Fibroblast of lung (primary cell): ENCODE results near the gene C1R. TPM values are rescaled to one million over a fixed set of nuclear protein-coding genes. Genes with fewer than 3 reads are reported as not detected.

Experiments used
- DNase-seq, 2 donors: peaks; one replicate each; pipeline versions ENCODE4 v3.0.0 to v3.0.0-alpha.2; 2010; ENCODE audit warnings: low read depth in 2 of 2
- H2AFZ ChIP-seq: 2 replicates; pipeline ENCODE4 v1.5.1; 2012; ENCODE audit warnings: low read length, control low read depth, inconsistent platforms
- H3K27ac ChIP-seq: 2 replicates; pipeline ENCODE4 v1.5.1; 2011; ENCODE audit warnings: low read length, control low read depth; ENCODE audit not compliant: insufficient read depth
- H3K27me3 ChIP-seq: 2 replicates; pipeline ENCODE4 v1.5.1; 2011; ENCODE audit warnings: mild to moderate bottlenecking, low read length; ENCODE audit not compliant: control insufficient read depth, insufficient read depth
- H3K36me3 ChIP-seq: 2 replicates; pipeline ENCODE4 v1.5.1; 2011; ENCODE audit warnings: low read length; ENCODE audit not compliant: control insufficient read depth, insufficient read depth
- H3K4me1 ChIP-seq: 2 replicates; pipeline ENCODE4 v1.5.1; 2011; ENCODE audit warnings: low read length; ENCODE audit not compliant: control insufficient read depth, insufficient read depth; ENCODE audit errors: extremely low read depth
- H3K4me2 ChIP-seq: 2 replicates; pipeline ENCODE4 v1.5.1; 2011; ENCODE audit warnings: low read length, control low read depth; ENCODE audit not compliant: insufficient read depth; ENCODE audit errors: extremely low read depth
- H3K4me3 ChIP-seq, 4 experiments: fragments of 200-600 bp in 1 of 4; sonication (generic) in 1 of 4; replicated peaks in 1 of 4; 2 replicates each; pipeline ENCODE4 v1.5.1; 2011 to 2016; ENCODE audit warnings: low read length in 4 of 4, low read depth in 3 of 4, mild to moderate bottlenecking in 3 of 4, control low read depth in 2 of 4, inconsistent platforms in 1 of 4, mixed read lengths in 1 of 4; ENCODE audit not compliant: insufficient read depth in 1 of 4; ENCODE audit errors: control extremely low read depth in 1 of 4
- H3K79me2 ChIP-seq: 2 replicates; pipeline ENCODE4 v1.5.1; 2012; ENCODE audit warnings: mild to moderate bottlenecking, low read length, inconsistent platforms; ENCODE audit not compliant: control insufficient read depth, insufficient read depth
- H3K9ac ChIP-seq: 2 replicates; pipeline ENCODE4 v1.5.1; 2011; ENCODE audit warnings: mild to moderate bottlenecking, low read length, control low read depth; ENCODE audit not compliant: insufficient read depth
- H3K9me3 ChIP-seq: 2 replicates; pipeline ENCODE4 v1.5.1; 2012; ENCODE audit warnings: low read depth, low read length; ENCODE audit not compliant: control insufficient read depth, insufficient read depth
- H4K20me1 ChIP-seq: 2 replicates; pipeline ENCODE4 v1.5.1; 2011; ENCODE audit warnings: low read length; ENCODE audit not compliant: control insufficient read depth, insufficient read depth; ENCODE audit errors: extremely low read depth
- CTCF ChIP-seq, 2 donors: IDR thresholded peaks in 1 of 2; conservative IDR thresholded peaks in 1 of 2; 1 replicate in 1 of 2; 2 replicates in 1 of 2; pipeline ENCODE4 v1.5.1; 2011 to 2012; ENCODE audit warnings: low read length in 2 of 2, control low read depth in 1 of 2, inconsistent platforms in 1 of 2, low read depth in 1 of 2, mild to moderate bottlenecking in 1 of 2
- EZH2 ChIP-seq: IDR thresholded peaks from 2 replicates; pipeline ENCODE4 v1.5.1; 2012; ENCODE audit warnings: low read length, control low read depth, mild to moderate bottlenecking; ENCODE audit errors: missing control alignments
- polyA plus RNA-seq, 2 donors: library from polyadenylated mRNA; depleted of rRNA in 1 of 2; stranded (reverse) in 1 of 2; unstranded in 1 of 2; fragments of >200 nt; gene quantifications; 2 replicates each; pipeline ENCODE4 v1.2.1, GENCODE V29; 2011 to 2012; ENCODE audit warnings: missing spikeins in 1 of 2
- total RNA-seq: library from RNA; depleted of rRNA; stranded (reverse); fragments of >200 nt; gene quantifications from 2 replicates; pipeline ENCODE4 v1.2.1, GENCODE V29; 2014

Gene C1R
- total and polyA plus RNA-seq, 2 donors (not counting 1 experiment from before 2014, with no cell fraction given), result 407 to 617 TPM

- Histone ChIP-seq H3K4me1 (peaks cover 3% of the 10 kb centered on the region), H4K20me1 (no peaks in the 10 kb centered on the region), H3K9ac (no peak overlapping the region), H3K4me3 (no peak overlapping the region), H3K27me3 (no peaks in the 10 kb centered on the region), H3K9me3 (no peaks in the 10 kb centered on the region), H3K27ac (no peak overlapping the region), H3K4me2 (no peak overlapping the region), H3K36me3 (peaks cover 4% of the 10 kb centered on the region), H3K79me2 (peaks cover 3% of the 10 kb centered on the region), H2AFZ (no peak overlapping the region)
- no peak for TF ChIP-seq EZH2
- TF ChIP-seq CTCF (conservative IDR thresholded peaks at IDR 0.05 in 1 of 2, IDR thresholded peaks at IDR 0.05 in 1 of 2; ENCODE audit: low read depth in 1 of 2, low read length in 2 of 2), result peak; percentile 76 to 81
- peak in 1 of 2 donors; percentile 63 for DNase-seq
These were observed 21.2 kb upstream of the C1R start for GRCh38 chr12:7113389-7113871.

- H3K4me3 ChIP-seq, result no peak overlapping the region
- no peaks in the 10 kb centered on the region for H3K9me3 ChIP-seq
- TF ChIP-seq EZH2, result no peak
- peaks cover 10% of the 10 kb centered on the region for H3K79me2 ChIP-seq
- H3K4me2 ChIP-seq, result no peak overlapping the region
- DNase-seq, result no peak
- peaks cover 5% of the 10 kb centered on the region for H3K4me1 ChIP-seq
- peaks cover 4% of the 10 kb centered on the region for H3K36me3 ChIP-seq
- H3K27ac ChIP-seq, result no peak overlapping the region
- H2AFZ ChIP-seq, result no peak overlapping the region
- no peak overlapping the region for H3K9ac ChIP-seq
- no peaks in the 10 kb centered on the region for H3K27me3 ChIP-seq
- no peaks in the 10 kb centered on the region for H4K20me1 ChIP-seq
These were observed 19.8 kb upstream of the C1R start for GRCh38 chr12:7112041-7112440.

DNA sequence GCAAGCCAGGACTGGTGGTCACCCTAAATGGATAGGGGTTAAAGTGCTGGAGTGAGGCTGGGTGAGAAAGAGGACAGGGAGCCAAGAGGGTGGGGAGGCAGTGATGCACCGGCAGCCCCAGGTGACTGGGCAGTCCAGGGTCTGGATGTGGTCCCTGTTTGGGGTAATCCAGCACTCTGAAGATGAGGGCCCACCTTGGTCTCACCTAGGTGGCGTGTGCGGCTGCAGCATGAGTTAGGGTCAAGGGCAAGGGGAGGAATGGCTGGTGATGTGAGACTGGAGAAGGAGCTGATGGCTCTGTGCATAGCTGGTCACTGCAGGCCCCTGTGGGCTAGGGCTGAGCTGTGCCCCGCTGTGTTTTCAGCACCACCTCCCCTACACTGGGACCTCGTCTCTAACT lies 18.4 kb upstream of the C1R start:
- H3K9me3 ChIP-seq, result no peaks in the 10 kb centered on the region
- no peaks in the 10 kb centered on the region for H4K20me1 ChIP-seq
- no peaks in the 10 kb centered on the region for H3K27me3 ChIP-seq
- peaks cover 11% of the 10 kb centered on the region for H3K79me2 ChIP-seq
- no peak overlapping the region for H3K4me2 ChIP-seq
- no peak overlapping the region for H2AFZ ChIP-seq
- no peak overlapping the region for H3K9ac ChIP-seq
- no peak overlapping the region for H3K4me3 ChIP-seq
- peaks cover 5% of the 10 kb centered on the region for H3K4me1 ChIP-seq
- H3K36me3 ChIP-seq, result peaks cover 2% of the 10 kb centered on the region
- no peak for TF ChIP-seq CTCF (conservative IDR thresholded peaks at IDR 0.05 in 1 of 2, IDR thresholded peaks at IDR 0.05 in 1 of 2; ENCODE audit: low read depth in 1 of 2, low read length in 2 of 2)
- TF ChIP-seq EZH2, result no peak
- no peak for DNase-seq
- H3K27ac ChIP-seq, result no peak overlapping the region
